Spleen (tissue), 11 donors: ENCODE data around the gene CHST7. TPM values are rescaled to one million over a fixed set of nuclear protein-coding genes. Genes with fewer than 3 reads are reported as not detected.
A peak's percentile ranks its signal among the peaks of the same experiment; 100 is the strongest.

ENCODE experiments used
- DNase-seq: peaks from one replicate; pipeline ENCODE4 v3.0.0-alpha.2; 2020
- H3K27ac ChIP-seq, 8 donors: fragments of 200-600 bp; sonication (generic) in 7 of 8; 1 replicate in 4 of 8; 2 replicates in 4 of 8; pipeline versions ENCODE4 v1.5.0 to v1.8.0; 2016 to 2021; ENCODE audit warnings: inconsistent platforms in 4 of 8, mild to moderate bottlenecking in 4 of 8, moderate library complexity in 1 of 8
- H3K27me3 ChIP-seq, 7 donors: fragments of 200-600 bp; sonication (generic) in 6 of 7; replicated peaks in 1 of 7; 1 replicate in 4 of 7; 2 replicates in 3 of 7; pipeline versions ENCODE4 v1.5.0 to v1.8.0; 2016 to 2021; ENCODE audit warnings: inconsistent platforms in 3 of 7, mild to moderate bottlenecking in 1 of 7
- H3K36me3 ChIP-seq, 6 donors: fragments of 200-600 bp; sonication (generic) in 5 of 6; 1 replicate in 4 of 6; 2 replicates in 2 of 6; pipeline versions ENCODE4 v1.5.0 to v1.8.0; 2016 to 2021; ENCODE audit warnings: inconsistent platforms in 2 of 6
- H3K4me1 ChIP-seq, 6 donors: fragments of 200-600 bp; sonication (generic) in 5 of 6; 1 replicate in 3 of 6; 2 replicates in 3 of 6; pipeline versions ENCODE4 v1.5.0 to v1.8.0; 2016 to 2021; ENCODE audit warnings: inconsistent platforms in 3 of 6
- H3K4me3 ChIP-seq, 8 donors: fragments of 200-600 bp; sonication (generic) in 7 of 8; 1 replicate in 4 of 8; 2 replicates in 4 of 8; pipeline versions ENCODE4 v1.5.0 to v1.8.0; 2016 to 2021; ENCODE audit warnings: inconsistent platforms in 4 of 8, mild to moderate bottlenecking in 4 of 8, moderate library complexity in 2 of 8
- H3K9me3 ChIP-seq, 8 donors: fragments of 200-600 bp; sonication (generic) in 7 of 8; 1 replicate in 4 of 8; 2 replicates in 4 of 8; pipeline versions ENCODE4 v1.5.0 to v1.8.0; 2016 to 2021; ENCODE audit warnings: inconsistent platforms in 4 of 8
- POLR2A ChIP-seq, 3 donors: fragments of 450-650 bp; IDR thresholded peaks; one replicate each; pipeline ENCODE4 v1.5.1; 2017; ENCODE audit warnings: antibody characterized with exemption in 3 of 3, mild to moderate bottlenecking in 1 of 3
- POLR2AphosphoS5 ChIP-seq, 3 donors: sonication (generic); formaldehyde crosslinking; IDR thresholded peaks; one replicate each; pipeline ENCODE4 v1.5.1; 2017; ENCODE audit warnings: antibody characterized with exemption in 3 of 3
- WGBS, 5 donors: extraction: QIAGEN DNeasy Blood & Tissue Kit in 3 of 5; methylation state at CpG; one replicate each; pipeline versions ENCODE4 v1.1.5 to v1.1.7; 2013 to 2018; 5-methylcytosine and 5-hydroxymethylcytosine counted together
- intact Hi-C: fragments of 100-400 bp; cut with DNase I; formaldehyde crosslinking; loops from one replicate; pipeline ENCODE4 v1.15.0; 2023; ENCODE audit warnings: low total_unique reads
- polyA plus RNA-seq, 3 donors: library from polyadenylated mRNA; stranded (reverse); fragments of 200-250 nt; gene quantifications; one replicate each; pipeline ENCODE4 v1.2.1, GENCODE V29; 2013
- total RNA-seq, 7 donors: library from RNA; depleted of rRNA in 3 of 7; stranded (reverse); fragments of >200 nt in 3 of 7; fragmentation: NEBNext Ultra II Directional in 4 of 7; extraction: Animal tissue kit (Norgen Biotek cat#: 25700) in 4 of 7; gene quantifications; one replicate each; pipeline versions ENCODE4 v1.1.0 to v1.2.1, GENCODE V29; 2016 to 2021
- TF ChIP-seq, protein P1 (sequence below), 11 experiments: fragments of 200-600 bp in 7 of 11; fragments of 450-650 bp in 4 of 11; sonication (generic) in 4 of 11; IDR thresholded peaks in 8 of 11; conservative IDR thresholded peaks in 3 of 11; 1 replicate in 7 of 11; 2 replicates in 4 of 11; pipeline versions ENCODE4 v1.4.0 to v1.8.0; 2016 to 2021; ENCODE audit warnings: antibody characterized with exemption in 11 of 11, inconsistent platforms in 4 of 11, mild to moderate bottlenecking in 1 of 11
- donor health status: healthy with polysubstance abuse.
- donor health status: DM: no; HTN: no; CAD: no; lungs with moderate emphysema.
- donor health status: DM: no; HTN: no; CAD: no.
- donor health status: Bipolar disorder and iron deficiency.
- donor health status: healthy.
- donor health status: DM: no; HTN: no; CAD: no.
- donor health status: DM: yes; HTN: yes; CAD: no.

CHST7 gene
- total and polyA plus RNA-seq, 10 donors = 2.0 to 43.9 (median 18.7) TPM

- no peaks in the 10 kb centered on the region for H3K4me1 ChIP-seq
- WGBS, 5 donors = 71 to 90% (median 86%) methylated on average over 8 to 11 of the region's 11 CpGs
- intact Hi-C loops = no loop called here
- peak overlapping the region in 1 of 8 donors; percentile 18 for H3K27ac ChIP-seq
- no peaks in the 10 kb centered on the region for H3K36me3 ChIP-seq
- no peaks in the 10 kb centered on the region for H3K27me3 ChIP-seq
- DNase-seq = no peak
- no peak overlapping the region for H3K4me3 ChIP-seq
- no peaks in the 10 kb centered on the region for H3K9me3 ChIP-seq
- TF ChIP-seq POLR2A (IDR thresholded peaks at IDR 0.05) (no peak), POLR2AphosphoS5 (IDR thresholded peaks at IDR 0.05) (no peak)
These were observed 34.4 kb downstream of the CHST7 start for GRCh38 chrX:46607916-46608315.

- no peak for DNase-seq
- 74 to 84% (median 84%) methylated on average over 3 to 5 of the region's 5 CpGs for WGBS, 5 donors
These were observed 36.6 kb downstream of the CHST7 start for GRCh38 chrX:46610070-46610658.

DNA sequence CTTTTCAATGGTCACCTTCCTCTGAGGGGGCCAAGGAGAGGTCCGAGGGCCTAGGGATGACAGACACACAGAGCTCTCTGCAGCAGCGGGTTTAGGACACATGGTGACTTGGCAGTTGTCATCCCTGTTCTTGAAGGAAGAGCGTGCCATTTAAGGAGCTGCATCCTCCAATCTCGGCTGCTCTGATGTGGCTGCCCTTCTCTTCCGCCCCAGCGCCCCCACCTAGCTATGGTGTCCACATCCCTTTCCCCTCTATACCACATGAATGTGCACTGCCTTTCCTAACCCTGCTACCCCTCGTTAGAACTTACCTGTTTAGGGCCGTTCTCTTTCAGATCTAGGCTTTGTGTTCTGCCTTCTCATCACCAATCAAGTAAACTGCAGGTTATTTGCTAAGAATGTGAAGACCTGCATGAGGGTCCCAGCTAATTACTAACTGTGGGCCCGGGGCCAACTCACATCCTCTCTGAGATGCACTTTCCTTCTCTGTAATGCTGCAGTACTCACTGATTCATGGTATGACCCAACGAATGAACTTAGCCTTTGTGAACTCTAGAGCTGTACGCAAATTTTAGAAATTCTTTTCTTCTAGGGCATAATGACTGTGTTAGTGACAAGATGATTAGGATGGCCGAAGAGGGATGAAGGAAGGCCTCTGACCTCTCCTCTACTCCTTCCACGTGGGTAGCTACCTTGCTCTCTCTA is 38.2 kb downstream of the CHST7 start:
- WGBS, 5 donors = 59 to 83% (median 74%) methylated on average over 10 to 13 of the region's 13 CpGs
- intact Hi-C loops = no loop called here
- peak in 1 of 3 donors; percentile 15 for TF ChIP-seq POLR2AphosphoS5 (IDR thresholded peaks at IDR 0.05)
- TF ChIP-seq, protein P1, sequence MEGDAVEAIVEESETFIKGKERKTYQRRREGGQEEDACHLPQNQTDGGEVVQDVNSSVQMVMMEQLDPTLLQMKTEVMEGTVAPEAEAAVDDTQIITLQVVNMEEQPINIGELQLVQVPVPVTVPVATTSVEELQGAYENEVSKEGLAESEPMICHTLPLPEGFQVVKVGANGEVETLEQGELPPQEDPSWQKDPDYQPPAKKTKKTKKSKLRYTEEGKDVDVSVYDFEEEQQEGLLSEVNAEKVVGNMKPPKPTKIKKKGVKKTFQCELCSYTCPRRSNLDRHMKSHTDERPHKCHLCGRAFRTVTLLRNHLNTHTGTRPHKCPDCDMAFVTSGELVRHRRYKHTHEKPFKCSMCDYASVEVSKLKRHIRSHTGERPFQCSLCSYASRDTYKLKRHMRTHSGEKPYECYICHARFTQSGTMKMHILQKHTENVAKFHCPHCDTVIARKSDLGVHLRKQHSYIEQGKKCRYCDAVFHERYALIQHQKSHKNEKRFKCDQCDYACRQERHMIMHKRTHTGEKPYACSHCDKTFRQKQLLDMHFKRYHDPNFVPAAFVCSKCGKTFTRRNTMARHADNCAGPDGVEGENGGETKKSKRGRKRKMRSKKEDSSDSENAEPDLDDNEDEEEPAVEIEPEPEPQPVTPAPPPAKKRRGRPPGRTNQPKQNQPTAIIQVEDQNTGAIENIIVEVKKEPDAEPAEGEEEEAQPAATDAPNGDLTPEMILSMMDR (IDR thresholded peaks at IDR 0.05 in 8 of 11, conservative IDR thresholded peaks at IDR 0.05 in 3 of 11) = no peak
- no peaks in the 10 kb centered on the region for H3K4me1 ChIP-seq
- H3K27ac ChIP-seq = no peak overlapping the region
- DNase-seq = no peak
- no peak overlapping the region for H3K4me3 ChIP-seq
- H3K27me3 ChIP-seq = no peaks in the 10 kb centered on the region
- H3K9me3 ChIP-seq = no peaks in the 10 kb centered on the region
- H3K36me3 ChIP-seq = peaks cover 0 to 10% (median 0%) of the 10 kb centered on the region in 6 donors

More at GRCh38 chrX:46610070-46610658, 36.6 kb downstream of the CHST7 start:
- Histone ChIP-seq H3K27ac (no peak overlapping the region), H3K4me3 (no peak overlapping the region), H3K4me1 (no peaks in the 10 kb centered on the region), H3K36me3 (peaks cover 0 to 8% (median 0%) of the 10 kb centered on the region in 6 donors), H3K27me3 (no peaks in the 10 kb centered on the region), H3K9me3 (no peaks in the 10 kb centered on the region)
- intact Hi-C loops = no loop called here
- TF ChIP-seq POLR2A (IDR thresholded peaks at IDR 0.05) (no peak), POLR2AphosphoS5 (IDR thresholded peaks at IDR 0.05) (no peak)
- TF ChIP-seq, protein P1 (IDR thresholded peaks at IDR 0.05 in 8 of 11, conservative IDR thresholded peaks at IDR 0.05 in 3 of 11) = no peak

DNA sequence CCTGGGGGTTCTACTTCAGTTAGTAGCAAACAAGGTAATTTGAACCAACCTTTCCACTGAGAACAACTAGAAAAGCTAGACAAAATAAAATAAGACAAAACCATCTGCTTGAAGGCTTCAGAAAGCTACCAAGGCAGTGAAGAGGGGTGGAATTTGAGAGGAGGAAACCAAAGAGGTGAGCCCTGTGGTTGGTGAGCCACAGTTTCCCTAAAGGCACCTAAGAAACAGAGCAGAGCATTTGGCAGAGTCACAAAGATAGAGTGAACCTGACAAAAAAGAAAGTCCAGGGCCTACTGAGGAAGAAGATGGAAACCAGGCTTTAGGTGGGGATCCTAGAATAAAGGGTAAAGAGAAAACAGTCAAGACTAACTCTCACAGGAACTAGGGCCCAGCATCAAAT is 44.3 kb downstream of the CHST7 start:
- DNase-seq = no peak

More for the DNA sequence above, 44.3 kb downstream of the CHST7 start:
- Histone ChIP-seq H3K4me1 (no peaks in the 10 kb centered on the region), H3K9me3 (peaks cover 0 to 14% (median 0%) of the 10 kb centered on the region in 8 donors), H3K27ac (no peak overlapping the region), H3K27me3 (no peaks in the 10 kb centered on the region), H3K36me3 (peaks cover 0 to 36% (median 0%) of the 10 kb centered on the region in 6 donors), H3K4me3 (no peak overlapping the region)
- intact Hi-C loops = no loop called here
- TF ChIP-seq POLR2A (IDR thresholded peaks at IDR 0.05) = no peak
- TF ChIP-seq, protein P1 (IDR thresholded peaks at IDR 0.05 in 8 of 11, conservative IDR thresholded peaks at IDR 0.05 in 3 of 11) = no peak
